ENCODE measurements around the gene MED17.

MED17 gene

DNA sequence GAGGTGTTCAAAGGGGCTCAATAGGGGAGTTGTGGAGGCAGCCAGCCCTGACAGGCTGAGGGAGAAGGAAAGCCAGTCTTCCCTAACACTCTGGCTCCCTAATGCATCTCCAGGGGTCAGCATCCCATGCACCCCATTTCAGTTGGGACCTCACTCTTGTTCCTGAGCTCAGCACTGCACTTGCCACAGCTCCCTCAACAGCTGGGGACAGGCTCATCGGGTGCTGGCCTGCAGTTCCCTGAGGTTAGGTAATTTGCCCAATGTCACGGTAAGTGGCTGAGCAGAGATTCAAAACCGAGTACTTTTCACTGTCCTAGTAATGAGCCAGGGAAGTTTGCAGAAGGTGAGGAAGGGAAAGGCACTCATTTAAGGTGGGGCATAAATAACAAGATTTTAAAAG lies 45.5 kb downstream of the MED17 start:
- TF ChIP-seq CTCF (conservative IDR thresholded peaks at IDR 0.05) (no peak), ZFX (IDR thresholded peaks at IDR 0.05) (no peak)

DNA sequence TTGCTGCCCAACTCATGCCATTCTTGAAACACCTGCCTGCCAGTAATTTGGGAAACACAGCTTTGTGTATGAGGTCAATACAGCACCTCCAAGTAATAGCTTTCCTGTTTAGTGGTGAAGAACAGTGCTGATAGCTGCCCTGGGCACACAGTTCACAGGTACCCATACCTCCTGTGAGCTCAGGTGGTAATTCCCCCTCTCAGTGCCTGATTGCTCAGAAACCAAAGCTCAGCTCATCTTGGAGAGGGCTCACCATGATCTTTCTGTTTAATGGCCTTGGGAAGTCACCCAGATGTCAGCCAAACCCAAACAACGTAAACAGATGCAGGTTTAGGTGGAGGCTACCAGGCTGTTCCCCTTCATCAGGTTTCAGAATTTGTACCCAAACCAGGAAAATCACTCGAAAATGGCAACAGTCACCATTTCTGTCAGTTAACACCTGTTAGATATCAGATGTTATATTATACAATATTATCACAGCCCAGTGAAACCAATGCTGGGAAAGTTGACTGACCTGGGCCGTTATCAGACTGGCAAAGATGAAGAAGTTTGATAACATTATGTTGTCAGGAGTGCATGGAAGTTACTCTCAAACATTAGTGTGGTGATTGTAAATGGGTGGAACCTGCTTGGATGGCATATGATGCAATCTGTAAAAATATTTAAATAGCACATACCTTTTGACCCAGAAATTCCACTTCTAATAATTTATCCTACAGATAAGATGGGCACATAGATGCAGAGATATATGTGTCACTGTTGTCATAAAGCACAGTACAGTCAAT lies 47.5 kb downstream of the MED17 start:
- H3K27ac ChIP-seq, result no peak overlapping the region
- TF ChIP-seq CTCF (conservative IDR thresholded peaks at IDR 0.05), result no peak
- TF ChIP-seq ZFX (IDR thresholded peaks at IDR 0.05), result no peak

More for the DNA sequence above, 45.5 kb downstream of the MED17 start:
- H3K27ac ChIP-seq, result no peak overlapping the region

DNA sequence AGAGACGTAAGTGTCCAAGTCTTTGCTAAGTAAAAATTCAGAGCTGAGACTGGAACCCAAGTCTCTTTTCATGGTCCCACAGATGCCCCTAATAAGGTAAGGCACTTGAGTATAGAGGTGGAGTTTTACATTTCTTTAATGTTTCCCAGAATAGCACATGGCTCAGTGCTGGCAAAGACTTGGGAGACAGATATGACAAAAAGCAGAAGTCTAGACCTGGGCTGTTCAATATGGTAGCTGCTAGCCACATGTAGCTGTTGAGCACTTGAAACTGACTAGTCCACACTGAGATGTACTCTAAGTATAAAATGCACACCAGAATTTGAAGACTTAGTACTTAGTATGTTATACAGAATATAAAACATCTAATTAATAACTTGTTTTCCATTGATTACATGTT lies 48.7 kb downstream of the MED17 start:
- TF ChIP-seq CTCF (conservative IDR thresholded peaks at IDR 0.05), result no peak
- TF ChIP-seq ZFX (IDR thresholded peaks at IDR 0.05), result no peak
- no peak overlapping the region for H3K27ac ChIP-seq

DNA sequence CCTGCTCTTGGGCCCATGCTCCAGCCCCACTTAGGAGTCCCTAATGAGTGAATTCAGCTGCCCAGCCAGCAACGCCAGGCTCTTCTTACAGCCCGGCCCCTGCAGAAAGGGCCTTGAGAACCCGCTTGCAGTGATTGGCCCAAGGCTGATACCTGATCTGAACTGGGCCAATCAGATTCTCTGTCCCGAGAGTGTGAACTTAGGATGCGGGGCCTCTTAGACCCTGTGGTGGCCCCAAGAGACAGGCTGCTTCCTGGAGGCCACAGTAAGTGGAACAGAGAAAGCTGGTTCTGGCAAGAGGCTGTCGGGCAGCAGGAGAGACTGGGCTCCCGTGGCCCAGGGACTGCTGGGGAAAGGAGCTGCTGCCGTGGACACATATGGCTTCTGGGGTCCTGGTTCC lies 54.9 kb downstream of the MED17 start:
- TF ChIP-seq ZFX (IDR thresholded peaks at IDR 0.05) (no peak), CTCF (conservative IDR thresholded peaks at IDR 0.05) (no peak)
- H3K27ac ChIP-seq, result no peak overlapping the region

DNA sequence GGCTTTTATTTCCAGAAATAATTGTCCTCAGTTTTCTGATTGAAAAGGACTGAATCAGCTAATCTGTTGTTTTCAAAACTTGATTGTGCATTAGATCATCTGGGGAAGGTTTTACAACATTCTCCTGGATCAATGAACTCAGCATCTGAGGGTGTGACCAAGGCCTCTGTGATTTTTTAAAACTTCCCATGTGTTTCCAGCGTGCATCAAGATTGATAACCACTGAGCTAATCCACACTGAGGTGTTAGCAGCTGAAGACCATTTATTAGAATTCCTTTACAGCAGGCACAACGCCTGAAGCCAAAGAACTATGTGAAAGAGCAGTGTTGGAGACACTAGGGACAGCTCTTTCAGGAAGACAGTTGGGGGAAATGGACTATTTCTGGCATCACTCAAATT lies 56.1 kb downstream of the MED17 start:
- H3K27ac ChIP-seq, result no peak overlapping the region
- TF ChIP-seq CTCF (conservative IDR thresholded peaks at IDR 0.05) (no peak), ZFX (IDR thresholded peaks at IDR 0.05) (no peak)

GRCh38 chr11:93840981-93841380 lies 56.9 kb downstream of the MED17 start:
- TF ChIP-seq ZFX (IDR thresholded peaks at IDR 0.05), result no peak
- TF ChIP-seq CTCF (conservative IDR thresholded peaks at IDR 0.05), result no peak
- H3K27ac ChIP-seq, result no peak overlapping the region

- no peak overlapping the region for H3K27ac ChIP-seq
- TF ChIP-seq ZFX (IDR thresholded peaks at IDR 0.05), result no peak
- no peak for TF ChIP-seq CTCF (conservative IDR thresholded peaks at IDR 0.05)
Observed at GRCh38 chr11:93841446-93841845, 57.4 kb downstream of the MED17 start.

All from C4-2B (cell line).